Activated CD4-positive, alpha-beta T cell treated with anti-CD3 and anti-CD28 coated beads for 36 hours (primary cell): Measurements from ENCODE around the gene SLC2A13. TPM values are rescaled to one million over a fixed set of nuclear protein-coding genes. Genes with fewer than 3 reads are reported as not detected.
"Not testable (repeated sequence)": the region's sequence is repeated elsewhere in the genome, so short reads cannot be mapped to it uniquely, and the experiment has no call there.

Experiments used
- ATAC-seq: fragments of 200-7000 bp; cut with Tn5 transposase; one replicate; pipeline ENCODE4 v1.10.0; 2021; ENCODE audit warnings: mild to moderate bottlenecking, moderate library complexity
- CTCF ChIA-PET: fragments of 350-600 bp; sonication (Branson Sonifier 250); formaldehyde crosslinking; loops from one replicate; lab custom pipeline; 2021; ENCODE audit warnings: antibody characterized with exemption; lab: Charles Lee
- POLR2A ChIA-PET: fragments of 350-600 bp; sonication (Branson Sonifier 250); formaldehyde crosslinking; loops from one replicate; lab custom pipeline; 2021; ENCODE audit warnings: antibody characterized with exemption, inconsistent platforms; lab: Charles Lee
- DNase-seq: peaks from one replicate; pipeline ENCODE4 v3.0.0-alpha.2; 2020
- H3K27ac Mint-ChIP-seq: one replicate; pipeline ENCODE4 v1.8.0; 2021; ENCODE audit warnings: mixed read lengths
- H3K27me3 Mint-ChIP-seq: one replicate; pipeline ENCODE4 v1.8.0; 2021; ENCODE audit warnings: mixed read lengths
- H3K36me3 Mint-ChIP-seq: one replicate; pipeline ENCODE4 v1.8.0; 2021; ENCODE audit warnings: low read depth, mixed read lengths
- H3K4me1 Mint-ChIP-seq: one replicate; pipeline ENCODE4 v1.8.0; 2021; ENCODE audit warnings: mixed read lengths
- H3K4me3 Mint-ChIP-seq: one replicate; pipeline ENCODE4 v1.8.0; 2021; ENCODE audit warnings: mild to moderate bottlenecking, moderate library complexity, mixed read lengths
- H3K9me3 Mint-ChIP-seq: one replicate; pipeline ENCODE4 v1.8.0; 2021; ENCODE audit warnings: low read depth, mixed read lengths
- intact Hi-C, 2 experiments: fragments of 100-400 bp; cut with DNase I in 1 of 2; cut with micrococcal nuclease in 1 of 2; formaldehyde crosslinking; loops; one replicate each; pipeline versions ENCODE4 v1.14.2 to v1.15.1; 2022 to 2024; cut with DNase I, micrococcal nuclease
- total RNA-seq, 2 experiments: library from RNA; stranded (reverse); gene quantifications; one replicate each; pipeline ENCODE4 v1.2.3, GENCODE V29; 2021

The SLC2A13 gene
- total RNA-seq, 2 experiments from 2014 or later: 2.3 to 3.9 TPM

DNA sequence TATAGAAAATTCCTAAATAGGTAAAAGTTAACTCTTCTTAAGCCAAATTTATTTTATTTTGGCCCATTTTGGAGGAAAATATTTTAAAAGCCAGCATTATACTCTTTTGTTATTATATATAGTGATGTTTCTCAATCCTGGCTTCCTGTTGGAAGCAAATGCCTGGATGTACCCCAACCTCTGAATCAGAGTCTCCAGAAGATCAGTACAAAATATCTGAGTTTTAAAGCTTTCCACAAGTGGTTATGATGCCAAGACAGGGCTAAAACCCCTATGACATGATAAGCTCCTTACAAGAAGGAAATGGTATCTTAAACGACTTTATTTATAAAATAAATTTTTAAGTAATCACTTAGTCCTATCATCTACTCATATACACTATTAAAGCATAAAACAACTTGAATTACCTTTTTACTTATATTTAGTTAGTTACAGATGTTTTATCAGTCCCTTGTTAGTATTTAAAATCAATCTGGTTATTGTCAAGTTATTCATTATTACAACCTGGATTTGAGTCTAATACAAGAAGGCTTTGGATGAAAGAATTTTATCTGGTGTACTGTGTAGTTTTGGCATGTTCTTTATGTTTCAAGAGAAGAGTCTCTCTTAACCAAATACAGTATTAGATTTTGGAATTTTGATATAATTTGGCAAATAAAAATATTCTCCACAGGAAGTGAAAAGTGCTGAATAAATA lies 238.1 kb downstream of the SLC2A13 start:
- H3K27ac Mint-ChIP-seq: no peak overlapping the region
- ATAC-seq (no peak), DNase-seq (no peak)
- H3K4me1 Mint-ChIP-seq: no peaks in the 10 kb centered on the region
- intact Hi-C loops: no loop called here
- H3K27me3 Mint-ChIP-seq: no peaks in the 10 kb centered on the region
- POLR2A ChIA-PET: no interaction called here
- H3K4me3 Mint-ChIP-seq: no peak overlapping the region
- no peaks in the 10 kb centered on the region for H3K36me3 Mint-ChIP-seq
- CTCF ChIA-PET: no interaction called here
- H3K9me3 Mint-ChIP-seq: no peaks in the 10 kb centered on the region

DNA sequence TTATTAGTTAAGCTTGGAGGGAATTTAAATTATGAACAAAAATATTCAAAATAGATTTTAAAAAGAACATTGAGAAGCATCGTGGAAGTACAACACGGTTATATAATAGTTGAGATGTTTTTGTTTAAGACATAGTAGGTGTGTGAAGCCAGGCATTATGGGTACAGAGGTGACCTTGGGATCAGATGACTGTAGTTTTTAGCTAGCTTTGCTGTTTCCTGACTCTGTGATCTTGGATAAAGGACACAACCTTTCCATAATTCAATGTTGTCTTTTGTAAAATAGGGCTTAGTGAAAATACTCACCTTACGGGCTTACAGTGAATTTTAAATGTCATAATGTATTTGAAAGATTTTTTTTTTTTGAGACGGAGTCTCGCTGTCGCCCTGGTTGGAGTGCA lies 239.7 kb downstream of the SLC2A13 start:
- no peaks in the 10 kb centered on the region for H3K27me3 Mint-ChIP-seq
- ChIA-PET CTCF (interaction anchor here (0.6 kb wide), 1 partner anchor 249 kb away, joined by 4 read pairs; no protein-coding TSS in a partner anchor), POLR2A (no interaction called here)
- DNase-seq (no peak), ATAC-seq (no peak)
- intact Hi-C loops: no loop called here
- no peaks in the 10 kb centered on the region for H3K9me3 Mint-ChIP-seq
- no peaks in the 10 kb centered on the region for H3K36me3 Mint-ChIP-seq
- no peak overlapping the region for H3K4me3 Mint-ChIP-seq
- H3K4me1 Mint-ChIP-seq: no peaks in the 10 kb centered on the region
- no peak overlapping the region for H3K27ac Mint-ChIP-seq

DNA sequence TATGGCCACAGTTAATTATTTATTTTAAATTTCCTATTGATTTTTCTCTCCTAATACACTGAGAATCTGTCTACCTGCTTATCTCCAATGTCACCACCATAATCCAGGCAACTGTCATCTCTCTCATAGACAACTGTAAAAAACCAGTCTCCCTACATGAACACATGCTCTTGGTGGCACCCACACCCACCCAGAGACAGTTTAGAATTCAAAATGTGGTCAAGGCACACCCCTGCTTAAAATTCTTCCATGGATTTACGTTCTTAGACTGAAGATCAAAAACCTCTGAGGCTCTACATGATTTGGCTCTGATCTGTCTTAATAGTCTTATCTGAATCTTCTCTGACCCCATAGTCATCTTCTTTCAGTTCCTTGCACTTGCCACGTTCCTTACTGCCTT lies 245.2 kb downstream of the SLC2A13 start:
- no peaks in the 10 kb centered on the region for H3K4me1 Mint-ChIP-seq
- no peaks in the 10 kb centered on the region for H3K9me3 Mint-ChIP-seq
- ATAC-seq (no peak), DNase-seq (no peak)
- intact Hi-C loops: no loop called here
- no peaks in the 10 kb centered on the region for H3K27me3 Mint-ChIP-seq
- CTCF ChIA-PET: no interaction called here
- no peak overlapping the region for H3K27ac Mint-ChIP-seq
- H3K36me3 Mint-ChIP-seq: no peaks in the 10 kb centered on the region
- H3K4me3 Mint-ChIP-seq: no peak overlapping the region
- POLR2A ChIA-PET: no interaction called here

DNA sequence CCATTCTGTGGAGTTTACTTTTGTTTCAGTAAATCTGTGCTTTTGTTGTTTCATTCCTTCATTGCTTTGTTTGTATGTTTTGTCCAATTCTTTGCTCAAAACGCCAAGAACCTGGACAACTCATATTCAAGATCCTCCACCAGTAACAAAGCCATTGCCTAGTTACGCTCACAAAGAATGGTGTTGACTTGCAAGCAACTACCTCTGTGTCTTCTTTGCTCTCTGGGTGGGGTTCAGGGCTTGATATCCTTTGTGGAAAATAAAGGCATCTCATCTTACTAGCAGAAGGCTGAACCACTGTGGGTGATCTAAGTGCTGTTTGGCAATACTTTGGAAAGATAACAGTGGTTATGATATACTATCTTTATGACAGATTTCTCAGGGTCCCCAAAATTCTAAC lies 252.9 kb downstream of the SLC2A13 start:
- no peak overlapping the region for H3K4me3 Mint-ChIP-seq
- DNase-seq: no peak
- H3K9me3 Mint-ChIP-seq: no peaks in the 10 kb centered on the region
- ChIA-PET CTCF (no interaction called here), POLR2A (no interaction called here)
- no peak for ATAC-seq
- no peak overlapping the region for H3K27ac Mint-ChIP-seq
- intact Hi-C loops: no loop called here
- H3K36me3 Mint-ChIP-seq: no peaks in the 10 kb centered on the region
- no peaks in the 10 kb centered on the region for H3K27me3 Mint-ChIP-seq
- H3K4me1 Mint-ChIP-seq: no peaks in the 10 kb centered on the region

DNA sequence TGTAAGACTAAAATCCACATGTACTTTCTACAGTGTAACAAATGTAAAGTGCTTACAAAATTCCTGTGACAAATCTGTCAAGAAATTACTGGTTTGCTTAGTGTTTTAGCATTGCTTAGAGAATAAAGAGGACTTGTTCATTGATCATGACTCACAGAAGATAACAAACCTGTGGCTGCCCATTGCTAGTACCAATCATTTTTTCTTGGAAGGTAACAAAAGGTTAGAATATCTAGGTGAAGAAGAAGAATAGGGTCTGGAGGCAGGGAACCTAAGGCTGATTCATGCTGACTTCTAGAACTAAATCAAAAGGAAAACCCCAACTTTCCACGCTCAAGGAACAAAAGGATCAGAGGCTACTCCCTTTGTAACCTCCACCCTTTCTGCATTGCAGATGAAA lies 253.5 kb downstream of the SLC2A13 start:
- CTCF ChIA-PET: no interaction called here
- POLR2A ChIA-PET: no interaction called here
- peak; percentile 23 for ATAC-seq
- no peaks in the 10 kb centered on the region for H3K4me1 Mint-ChIP-seq
- DNase-seq: no peak
- H3K27ac Mint-ChIP-seq: no peak overlapping the region
- H3K36me3 Mint-ChIP-seq: no peaks in the 10 kb centered on the region
- no peaks in the 10 kb centered on the region for H3K27me3 Mint-ChIP-seq
- intact Hi-C loops: no loop called here
- H3K4me3 Mint-ChIP-seq: no peak overlapping the region
- H3K9me3 Mint-ChIP-seq: no peaks in the 10 kb centered on the region

DNA sequence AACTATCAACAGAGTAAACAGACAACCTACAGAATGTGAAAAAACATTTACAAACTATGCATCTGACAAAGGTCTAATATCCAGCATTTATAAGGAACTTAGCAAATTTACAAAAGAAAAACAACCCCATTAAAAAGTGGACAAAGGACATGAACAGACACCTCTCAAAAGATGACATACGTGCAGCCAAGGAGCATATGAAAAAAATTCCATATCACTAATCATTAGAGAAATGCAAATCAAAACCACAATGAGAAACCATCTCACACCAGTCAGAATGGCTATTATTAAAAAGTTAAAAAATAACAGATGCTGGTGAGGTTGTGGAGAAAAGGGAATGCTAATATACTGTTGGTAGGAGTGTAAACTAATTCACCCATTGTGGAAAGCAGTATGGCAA lies 257.7 kb downstream of the SLC2A13 start:
- H3K9me3 Mint-ChIP-seq, CTCF ChIA-PET, H3K27ac Mint-ChIP-seq, H3K36me3 Mint-ChIP-seq, H3K27me3 Mint-ChIP-seq, POLR2A ChIA-PET, ATAC-seq, DNase-seq, intact Hi-C loops, H3K4me1 Mint-ChIP-seq, H3K4me3 Mint-ChIP-seq: not testable (repeated sequence)

DNA sequence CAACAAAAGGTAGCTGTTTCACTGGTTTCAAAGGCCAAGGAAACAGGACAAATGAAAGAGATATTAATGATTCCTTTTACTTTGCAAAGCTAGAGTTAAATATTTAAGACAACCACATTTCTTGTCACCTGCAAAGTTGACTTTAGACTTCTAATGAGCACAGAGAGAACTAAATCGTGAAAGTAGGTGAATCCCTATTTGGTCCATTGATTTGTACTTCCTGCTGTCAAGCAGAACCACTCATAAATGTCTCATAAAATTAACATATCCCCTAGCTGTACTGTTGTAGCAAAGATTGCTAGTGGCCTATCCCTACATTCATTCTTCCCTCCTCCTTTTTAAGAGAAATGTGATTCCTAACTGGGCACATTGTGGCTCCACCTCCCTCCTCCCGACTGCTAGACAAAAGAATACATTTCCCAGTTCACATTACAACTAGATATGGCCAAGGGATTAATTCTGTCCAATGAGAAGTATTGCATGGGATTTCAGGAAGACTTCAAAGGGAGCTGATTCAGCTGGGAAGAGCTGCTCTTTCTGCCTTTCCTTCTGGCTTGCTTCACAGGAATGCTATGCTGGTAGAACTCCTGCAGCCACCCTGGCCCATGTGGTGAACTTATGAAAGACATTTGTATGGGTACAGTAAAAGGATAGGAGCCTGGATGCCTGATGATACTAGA lies 258.8 kb downstream of the SLC2A13 start:
- no peaks in the 10 kb centered on the region for H3K9me3 Mint-ChIP-seq
- H3K36me3 Mint-ChIP-seq: no peaks in the 10 kb centered on the region
- CTCF ChIA-PET: no interaction called here
- no peaks in the 10 kb centered on the region for H3K27me3 Mint-ChIP-seq
- no peak overlapping the region for H3K4me3 Mint-ChIP-seq
- H3K27ac Mint-ChIP-seq: no peak overlapping the region
- DNase-seq: no peak
- ATAC-seq: no peak
- POLR2A ChIA-PET: no interaction called here
- intact Hi-C loops: no loop called here
- no peaks in the 10 kb centered on the region for H3K4me1 Mint-ChIP-seq

DNA sequence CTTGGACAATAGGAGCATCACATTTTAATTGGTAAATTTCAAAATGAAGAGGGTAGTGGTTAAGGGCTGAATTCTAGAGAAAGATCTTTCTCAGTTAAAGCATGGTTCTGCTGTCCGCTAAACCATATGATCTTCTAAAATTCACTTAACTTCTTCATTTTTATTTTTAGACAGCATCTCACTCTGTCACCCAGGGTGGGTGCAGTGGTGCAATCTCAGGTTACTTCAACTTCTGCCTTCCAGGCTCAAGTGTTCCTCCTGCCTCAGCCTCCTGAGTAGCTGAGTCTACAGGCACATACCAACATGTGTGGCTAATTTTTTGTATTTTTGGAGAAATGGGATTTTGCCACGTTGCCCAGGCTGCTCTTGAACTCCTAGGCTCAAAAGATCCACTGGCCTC lies 259.6 kb downstream of the SLC2A13 start:
- no peaks in the 10 kb centered on the region for H3K9me3 Mint-ChIP-seq
- no peak overlapping the region for H3K4me3 Mint-ChIP-seq
- no peaks in the 10 kb centered on the region for H3K4me1 Mint-ChIP-seq
- H3K36me3 Mint-ChIP-seq: no peaks in the 10 kb centered on the region
- H3K27ac Mint-ChIP-seq: no peak overlapping the region
- ChIA-PET CTCF (no interaction called here), POLR2A (no interaction called here)
- DNase-seq (no peak), ATAC-seq (no peak)
- no peaks in the 10 kb centered on the region for H3K27me3 Mint-ChIP-seq
- intact Hi-C loops: no loop called here

DNA sequence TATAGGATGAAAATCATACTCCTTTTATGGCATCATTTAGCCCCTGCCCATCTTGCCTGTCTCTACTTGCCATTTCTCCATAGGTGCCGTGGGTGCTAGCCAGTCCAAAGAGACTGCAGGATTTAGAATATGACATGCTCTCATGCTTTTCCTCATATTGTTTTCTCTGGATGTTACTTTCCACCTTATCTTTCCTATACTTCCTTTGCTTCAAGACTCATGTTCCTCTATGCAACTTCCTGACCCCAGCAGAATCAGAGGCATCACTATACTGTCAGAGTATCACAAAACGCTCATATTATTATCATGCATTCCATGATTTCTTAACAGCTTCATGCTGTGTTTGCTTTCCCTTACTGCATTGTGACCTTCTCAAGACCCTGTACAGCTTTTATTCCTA lies 265.5 kb downstream of the SLC2A13 start:
- DNase-seq: no peak
- no peak for ATAC-seq
- ChIA-PET POLR2A (no interaction called here), CTCF (no interaction called here)
- intact Hi-C loops: no loop called here
- Mint-ChIP-seq H3K4me1 (no peaks in the 10 kb centered on the region), H3K9me3 (no peaks in the 10 kb centered on the region), H3K4me3 (no peak overlapping the region), H3K36me3 (no peaks in the 10 kb centered on the region), H3K27me3 (no peaks in the 10 kb centered on the region), H3K27ac (no peak overlapping the region)

DNA sequence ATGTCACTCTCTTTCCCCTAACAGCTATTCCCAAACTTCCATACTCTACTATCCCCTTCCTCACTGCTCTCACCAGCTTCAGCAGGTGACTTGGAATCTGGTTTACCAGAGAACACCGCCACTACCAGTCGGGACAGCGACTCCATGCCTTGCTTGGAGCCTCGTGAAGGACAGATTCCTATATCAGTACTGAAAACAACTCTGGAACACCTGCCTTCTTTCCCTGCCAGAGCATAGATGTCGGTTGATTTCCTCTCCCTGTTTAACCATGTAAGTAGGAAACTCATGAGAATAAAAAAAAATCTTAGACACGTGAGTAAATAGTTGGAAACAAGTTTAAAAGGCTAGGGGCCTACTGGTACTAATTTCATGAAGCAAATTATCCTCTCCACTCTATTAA lies 266.8 kb downstream of the SLC2A13 start:
- Mint-ChIP-seq H3K27ac (no peak overlapping the region), H3K36me3 (no peaks in the 10 kb centered on the region), H3K27me3 (no peaks in the 10 kb centered on the region), H3K4me3 (no peak overlapping the region), H3K4me1 (no peaks in the 10 kb centered on the region), H3K9me3 (no peaks in the 10 kb centered on the region)
- ATAC-seq: no peak
- DNase-seq: no peak
- ChIA-PET POLR2A (no interaction called here), CTCF (no interaction called here)
- intact Hi-C loops: no loop called here

DNA sequence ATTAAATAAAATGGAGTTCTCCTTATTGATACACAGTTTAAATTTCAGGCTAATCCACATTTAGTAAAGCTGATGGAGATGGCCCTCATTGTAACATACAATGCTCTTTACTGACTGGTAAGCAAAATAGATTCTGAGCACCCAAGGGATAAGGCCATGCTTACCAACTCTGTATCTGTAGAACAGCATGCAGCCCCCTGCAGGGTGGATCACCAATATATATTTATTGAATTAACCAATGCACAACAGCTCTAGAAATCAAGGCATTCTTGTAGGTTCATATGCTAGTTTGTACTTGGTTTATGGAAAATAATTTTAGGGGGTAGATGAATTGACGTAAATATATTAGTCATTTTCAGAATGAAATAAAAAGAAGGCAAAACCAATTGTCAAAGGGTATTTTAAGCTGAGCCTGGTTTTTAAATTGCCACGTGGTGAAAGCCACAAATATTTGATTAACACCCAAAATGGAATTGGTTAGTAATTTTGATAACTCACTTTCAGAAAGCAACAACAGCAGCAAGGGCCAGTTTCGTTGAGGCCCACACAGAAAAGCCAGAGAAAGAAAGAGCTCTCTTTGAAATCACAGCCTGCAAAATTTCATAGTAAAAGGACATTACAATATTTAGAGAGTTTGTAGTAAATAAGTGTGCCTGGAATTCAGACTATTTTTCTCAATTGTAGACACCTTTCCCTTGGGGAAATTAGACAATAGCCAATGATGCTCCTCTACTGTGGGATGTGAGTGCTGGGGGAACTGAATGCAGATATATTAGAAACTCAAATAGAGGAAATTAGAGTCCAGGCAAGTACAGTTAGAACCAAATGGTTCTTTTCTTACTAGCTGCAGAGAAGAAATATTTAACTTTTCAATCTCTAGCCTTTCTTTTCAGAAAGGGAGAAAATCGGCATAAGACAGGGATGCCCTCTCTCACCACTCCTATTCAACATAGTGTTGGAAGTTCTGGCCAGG lies 270.1 kb downstream of the SLC2A13 start:
- no peak for ATAC-seq
- Mint-ChIP-seq H3K27me3 (no peaks in the 10 kb centered on the region), H3K27ac (no peak overlapping the region), H3K9me3 (no peaks in the 10 kb centered on the region), H3K36me3 (no peaks in the 10 kb centered on the region), H3K4me1 (no peaks in the 10 kb centered on the region), H3K4me3 (no peak overlapping the region)
- ChIA-PET CTCF (no interaction called here), POLR2A (no interaction called here)
- DNase-seq: no peak
- intact Hi-C loops: no loop called here
